Measurements from ENCODE around the gene KARS1. TPM values are rescaled to one million over a fixed set of nuclear protein-coding genes. Genes with fewer than 3 reads are reported as not detected.

KARS1 gene
- total RNA-seq, 1 experiment from 2014 or later = 181 TPM

DNA sequence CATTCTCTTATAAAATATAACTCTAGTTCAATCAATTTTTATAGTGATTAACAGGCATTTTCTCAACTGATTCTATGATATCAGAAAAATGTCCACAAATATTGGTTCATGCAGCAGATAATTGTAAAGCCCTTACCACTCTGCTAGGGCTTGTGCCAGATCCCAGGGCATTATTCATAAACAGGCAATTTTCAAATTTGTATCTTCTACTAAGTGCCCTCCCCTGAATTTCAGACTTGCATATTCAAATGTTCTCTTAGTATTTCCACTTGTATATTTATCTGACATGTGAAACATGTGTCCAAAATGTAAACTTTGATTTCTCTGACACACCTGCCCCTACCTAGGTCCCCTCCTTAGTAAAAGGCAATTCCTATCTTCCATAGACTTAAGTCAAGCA lies 20.0 kb upstream of the KARS1 start:
- DNase-seq = no peak
- Histone ChIP-seq H3K27ac (ENCODE audit: insufficient read length, low read depth, low read length) (no peak overlapping the region), H3T11ph (ENCODE audit: low read length) (no peak overlapping the region), H2BK15ac (ENCODE audit: low read depth, low read length) (no peak overlapping the region), H3K79me2 (ENCODE audit: insufficient read depth, low read length) (no peaks in the 10 kb centered on the region), H3K4me2 (ENCODE audit: insufficient read depth, insufficient read length, low read length) (no peak overlapping the region), H2AK5ac (ENCODE audit: insufficient read length, low read length) (no peak overlapping the region), H2BK20ac (ENCODE audit: low read depth, low read length, poor library complexity, severe bottlenecking) (no peak overlapping the region), H2BK120ac (ENCODE audit: low read depth, low read length, poor library complexity, severe bottlenecking) (no peak overlapping the region), H3K27me3 (ENCODE audit: insufficient read depth, low read length) (no peaks in the 10 kb centered on the region), H4K91ac (ENCODE audit: insufficient read length, low read depth, low read length) (no peak overlapping the region), H4K5ac (ENCODE audit: insufficient read length, low read depth, low read length) (no peak overlapping the region), H3K23ac (ENCODE audit: insufficient read length, low read depth, low read length) (no peak overlapping the region), H3K23me2 (ENCODE audit: insufficient read length, low read depth, low read length, poor library complexity, severe bottlenecking) (no peaks in the 10 kb centered on the region), H3K4ac (ENCODE audit: low read depth, low read length) (no peak overlapping the region), H3K18ac (ENCODE audit: insufficient read length, low read depth, low read length) (no peak overlapping the region), H2AFZ (ENCODE audit: low read length) (no peak overlapping the region), H2BK5ac (ENCODE audit: insufficient read length, low read length) (no peak overlapping the region), H3K9me3 (ENCODE audit: control insufficient read depth, low read depth, low read length) (no peaks in the 10 kb centered on the region), H3K56ac (ENCODE audit: insufficient read length, low read depth, low read length) (no peak overlapping the region), H4K20me1 (ENCODE audit: control insufficient read depth, insufficient read depth, insufficient read length) (no peaks in the 10 kb centered on the region), H3K14ac (ENCODE audit: insufficient read depth, low read length) (no peak overlapping the region), H3K9ac (ENCODE audit: extremely low read depth, insufficient read length, low read length) (no peak overlapping the region), H4K8ac (replicated peaks; ENCODE audit: insufficient read length, low read depth, low read length) (no peak overlapping the region), H3K79me1 (ENCODE audit: insufficient read depth, low read depth, low read length, poor library complexity, severe bottlenecking) (no peaks in the 10 kb centered on the region), H2BK12ac (ENCODE audit: insufficient read length, low read depth, low read length) (no peak overlapping the region), H3K4me1 (ENCODE audit: insufficient read depth, low read length) (no peaks in the 10 kb centered on the region)
- H3K27ac Mint-ChIP-seq = no peak overlapping the region
- H3K4me1 Mint-ChIP-seq = peaks cover 0 to 2% of the 10 kb centered on the region in 2 experiments; a peak in 1 of 4 replicates
- no peaks in the 10 kb centered on the region; the same call in 1 of the 2 replicates for H3K27me3 Mint-ChIP-seq (ENCODE audit: low read depth)
- no peak overlapping the region for H3K4me3 Mint-ChIP-seq
- H3K36me3 Mint-ChIP-seq (ENCODE audit: insufficient read depth in 1 of 3, low read depth in 3 of 3) = no peaks in the 10 kb centered on the region; a peak in 1 of 7 replicates
- H3K9me3 Mint-ChIP-seq = no peaks in the 10 kb centered on the region; a peak in 2 of 5 replicates
- TF ChIP-seq, protein P1, sequence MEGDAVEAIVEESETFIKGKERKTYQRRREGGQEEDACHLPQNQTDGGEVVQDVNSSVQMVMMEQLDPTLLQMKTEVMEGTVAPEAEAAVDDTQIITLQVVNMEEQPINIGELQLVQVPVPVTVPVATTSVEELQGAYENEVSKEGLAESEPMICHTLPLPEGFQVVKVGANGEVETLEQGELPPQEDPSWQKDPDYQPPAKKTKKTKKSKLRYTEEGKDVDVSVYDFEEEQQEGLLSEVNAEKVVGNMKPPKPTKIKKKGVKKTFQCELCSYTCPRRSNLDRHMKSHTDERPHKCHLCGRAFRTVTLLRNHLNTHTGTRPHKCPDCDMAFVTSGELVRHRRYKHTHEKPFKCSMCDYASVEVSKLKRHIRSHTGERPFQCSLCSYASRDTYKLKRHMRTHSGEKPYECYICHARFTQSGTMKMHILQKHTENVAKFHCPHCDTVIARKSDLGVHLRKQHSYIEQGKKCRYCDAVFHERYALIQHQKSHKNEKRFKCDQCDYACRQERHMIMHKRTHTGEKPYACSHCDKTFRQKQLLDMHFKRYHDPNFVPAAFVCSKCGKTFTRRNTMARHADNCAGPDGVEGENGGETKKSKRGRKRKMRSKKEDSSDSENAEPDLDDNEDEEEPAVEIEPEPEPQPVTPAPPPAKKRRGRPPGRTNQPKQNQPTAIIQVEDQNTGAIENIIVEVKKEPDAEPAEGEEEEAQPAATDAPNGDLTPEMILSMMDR (conservative IDR thresholded peaks at IDR 0.05) = no peak

Data from H9 (cell line).